Smooth muscle cell (in vitro differentiated cells): ENCODE measurements around the gene KSR2. TPM values are rescaled to one million over a fixed set of nuclear protein-coding genes. Genes with fewer than 3 reads are reported as not detected.

ENCODE experiments used
- DNase-seq: peaks from one replicate; lab custom pipeline; 2025; ENCODE audit not compliant: unreplicated experiment; lab: John Stamatoyannopoulos, UW
- H2AFZ ChIP-seq: fragments of 200-600 bp; sonication (generic); 2 replicates; pipeline ENCODE4 v1.6.0; 2016; ENCODE audit warnings: antibody characterized with exemption, low read depth, mild to moderate bottlenecking
- H3F3A ChIP-seq: fragments of 200-600 bp; sonication (generic); 2 replicates; pipeline ENCODE4 v1.6.0; 2017; ENCODE audit warnings: antibody characterized with exemption, low read depth
- H3K27ac ChIP-seq: fragments of 200-600 bp; sonication (generic); 2 replicates; pipeline ENCODE4 v1.5.1; 2016; ENCODE audit warnings: low read depth, mild to moderate bottlenecking
- H3K27me3 ChIP-seq: fragments of 200-600 bp; sonication (generic); 2 replicates; pipeline ENCODE4 v1.6.1; 2016; ENCODE audit warnings: low read depth, mild to moderate bottlenecking
- H3K36me3 ChIP-seq: fragments of 200-600 bp; sonication (generic); 2 replicates; pipeline ENCODE4 v1.5.1; 2016; ENCODE audit warnings: low read depth
- H3K4me1 ChIP-seq: fragments of 200-600 bp; sonication (generic); 2 replicates; pipeline ENCODE4 v1.5.1; 2016; ENCODE audit warnings: low read depth
- H3K4me2 ChIP-seq: fragments of 200-600 bp; sonication (generic); 2 replicates; pipeline ENCODE4 v1.6.0; 2016; ENCODE audit warnings: mild to moderate bottlenecking
- H3K4me3 ChIP-seq: fragments of 200-600 bp; sonication (generic); 2 replicates; pipeline ENCODE4 v1.5.1; 2016; ENCODE audit warnings: mild to moderate bottlenecking
- H3K79me2 ChIP-seq: fragments of 200-600 bp; sonication (generic); 2 replicates; pipeline ENCODE4 v1.6.0; 2016; ENCODE audit warnings: low read depth, mild to moderate bottlenecking
- H3K9ac ChIP-seq: fragments of 200-600 bp; sonication (generic); 2 replicates; pipeline ENCODE4 v1.6.0; 2016; ENCODE audit warnings: low read depth
- H3K9me3 ChIP-seq: fragments of 200-600 bp; sonication (generic); replicated peaks from 2 replicates; pipeline ENCODE4 v1.5.1; 2016; ENCODE audit warnings: low read depth
- H4K20me1 ChIP-seq: fragments of 200-600 bp; sonication (generic); 2 replicates; pipeline ENCODE4 v1.6.0; 2016; ENCODE audit warnings: low read depth
- CTCF ChIP-seq: fragments of 200-600 bp; sonication (generic); IDR thresholded peaks from 2 replicates; pipeline ENCODE4 v1.5.1; 2017; ENCODE audit warnings: borderline replicate concordance, mild to moderate bottlenecking, antibody characterized with exemption; ENCODE audit not compliant: insufficient read depth, poor library complexity, severe bottlenecking
- WGBS: methylation state at CpG from one replicate; pipeline ENCODE4 v1.1.7; 2016; ENCODE audit warnings: low lambda C conversion rate; 5-methylcytosine and 5-hydroxymethylcytosine counted together
- polyA plus RNA-seq: library from polyadenylated mRNA; unstranded; fragments of >200 nt; fragmentation: Nextera tagmentation; extraction: Ambion mirVana; gene quantifications from 2 replicates; pipeline ENCODE4 v1.2.1, GENCODE V29; 2016
- total RNA-seq: library from RNA; depleted of rRNA; stranded (reverse); fragments of >200 nt; gene quantifications from 2 replicates; pipeline ENCODE4 v1.2.3, GENCODE V29; 2014

KSR2 gene
- total and polyA plus RNA-seq, 2 experiments from 2014 or later = 0.04 TPM; not detected in 1

DNA sequence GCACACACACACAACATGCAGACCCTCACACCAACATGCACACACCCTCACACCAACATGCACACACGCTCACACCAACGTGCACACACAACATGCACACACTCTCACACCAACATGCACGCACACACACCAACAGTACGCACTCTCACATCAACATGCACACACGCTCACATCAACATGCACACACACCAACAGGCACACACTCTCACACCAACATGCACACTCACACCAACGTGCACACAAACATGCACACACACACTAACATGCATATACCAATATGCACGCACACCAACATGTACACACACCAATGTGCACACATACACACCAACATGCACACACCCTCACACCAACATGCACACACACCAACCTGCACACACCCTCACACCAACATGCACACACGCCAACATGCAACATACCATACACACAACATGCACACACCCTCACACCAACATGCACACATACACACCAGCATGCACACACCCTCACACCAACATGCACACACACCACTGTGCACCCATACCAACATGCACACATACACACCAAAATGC is 175.8 kb downstream of the KSR2 start:
- DNase-seq = no peak
- no peaks in the 10 kb centered on the region for H3K9me3 ChIP-seq
- H4K20me1 ChIP-seq = no peaks in the 10 kb centered on the region
- H3K27me3 ChIP-seq = no peaks in the 10 kb centered on the region
- WGBS = 91% methylated on average over 8 of the region's 8 CpGs
- no peaks in the 10 kb centered on the region for H3K79me2 ChIP-seq
- H3K4me3 ChIP-seq = no peak overlapping the region
- H3K4me2 ChIP-seq = no peak overlapping the region
- no peaks in the 10 kb centered on the region for H3K36me3 ChIP-seq
- H3K4me1 ChIP-seq = no peaks in the 10 kb centered on the region
- TF ChIP-seq CTCF = no peak
- no peak overlapping the region for H3K27ac ChIP-seq
- no peak overlapping the region for H3K9ac ChIP-seq
- no peak overlapping the region for H2AFZ ChIP-seq
- no peaks in the 10 kb centered on the region for H3F3A ChIP-seq

- no peak for TF ChIP-seq CTCF
- DNase-seq = no peak
- no peak overlapping the region for H3K9ac ChIP-seq
- H3K4me3 ChIP-seq = no peak overlapping the region
- no peaks in the 10 kb centered on the region for H3K36me3 ChIP-seq
- H3F3A ChIP-seq = no peaks in the 10 kb centered on the region
- H3K4me2 ChIP-seq = no peak overlapping the region
- no peak overlapping the region for H2AFZ ChIP-seq
- no peaks in the 10 kb centered on the region for H3K79me2 ChIP-seq
- H3K9me3 ChIP-seq = no peaks in the 10 kb centered on the region
- 95% methylated on average over 4 of the region's 4 CpGs for WGBS
- no peaks in the 10 kb centered on the region for H4K20me1 ChIP-seq
- H3K27me3 ChIP-seq = no peaks in the 10 kb centered on the region
- H3K4me1 ChIP-seq = no peaks in the 10 kb centered on the region
- H3K27ac ChIP-seq = no peak overlapping the region
Measured at GRCh38 chr12:117792471-117792870, 176.3 kb downstream of the KSR2 start.

GRCh38 chr12:117790948-117791347 is 177.8 kb downstream of the KSR2 start:
- no peaks in the 10 kb centered on the region for H3K36me3 ChIP-seq
- no peak for DNase-seq
- H3K4me3 ChIP-seq = no peak overlapping the region
- no peak overlapping the region for H3K9ac ChIP-seq
- no peaks in the 10 kb centered on the region for H3K9me3 ChIP-seq
- no peaks in the 10 kb centered on the region for H3K27me3 ChIP-seq
- WGBS = 72% methylated on average over 2 of the region's 2 CpGs
- H3K4me2 ChIP-seq = no peak overlapping the region
- no peaks in the 10 kb centered on the region for H4K20me1 ChIP-seq
- H3K4me1 ChIP-seq = no peaks in the 10 kb centered on the region
- H2AFZ ChIP-seq = no peak overlapping the region
- no peaks in the 10 kb centered on the region for H3F3A ChIP-seq
- H3K27ac ChIP-seq = no peak overlapping the region
- no peak for TF ChIP-seq CTCF
- H3K79me2 ChIP-seq = no peaks in the 10 kb centered on the region

- Histone ChIP-seq H3K27me3 (no peaks in the 10 kb centered on the region), H3K36me3 (no peaks in the 10 kb centered on the region), H3K4me3 (no peak overlapping the region), H3K27ac (no peak overlapping the region), H4K20me1 (no peaks in the 10 kb centered on the region), H3K9ac (no peak overlapping the region), H3K79me2 (no peaks in the 10 kb centered on the region), H3K9me3 (no peaks in the 10 kb centered on the region), H3K4me1 (no peaks in the 10 kb centered on the region), H3K4me2 (no peak overlapping the region), H3F3A (no peaks in the 10 kb centered on the region), H2AFZ (no peak overlapping the region)
- 57% methylated on average over 2 of the region's 2 CpGs for WGBS
- DNase-seq = no peak
- TF ChIP-seq CTCF = no peak
Measured at GRCh38 chr12:117790198-117790597, 178.6 kb downstream of the KSR2 start.
